Stimulated activated CD4-positive, alpha-beta T cell treated with anti-CD3 and anti-CD28 coated beads, Interleukin-15, amount 100 ng/mL, for 48 hours (primary cell): ENCODE measurements around the gene KCNQ1.

Experiments
- DNase-seq, 2 donors: peaks; one replicate each; pipeline ENCODE4 v3.0.0-alpha.2; 2020; ENCODE audit warnings: low read depth in 2 of 2

KCNQ1 gene

DNA sequence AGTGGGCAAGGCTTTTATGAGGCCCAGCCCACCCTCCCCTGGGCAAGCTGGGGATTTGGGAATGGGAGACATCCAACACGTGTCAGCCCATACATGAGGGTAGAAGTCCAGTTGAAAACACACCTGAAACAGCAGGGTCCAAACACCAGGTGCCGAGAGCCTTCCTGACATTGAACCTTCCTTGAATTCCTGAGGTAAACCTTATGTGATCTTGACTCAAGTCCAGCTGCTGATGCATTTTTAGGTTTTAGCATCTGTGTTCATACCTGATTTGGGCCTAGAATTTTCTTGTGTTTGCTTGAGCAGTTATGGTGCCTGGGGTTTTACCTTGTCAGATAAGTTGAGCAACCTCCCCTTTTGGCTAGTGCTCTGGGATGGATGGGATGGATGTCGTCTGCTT is 374.5 kb downstream of the KCNQ1 start:
- no peak for DNase-seq

DNA sequence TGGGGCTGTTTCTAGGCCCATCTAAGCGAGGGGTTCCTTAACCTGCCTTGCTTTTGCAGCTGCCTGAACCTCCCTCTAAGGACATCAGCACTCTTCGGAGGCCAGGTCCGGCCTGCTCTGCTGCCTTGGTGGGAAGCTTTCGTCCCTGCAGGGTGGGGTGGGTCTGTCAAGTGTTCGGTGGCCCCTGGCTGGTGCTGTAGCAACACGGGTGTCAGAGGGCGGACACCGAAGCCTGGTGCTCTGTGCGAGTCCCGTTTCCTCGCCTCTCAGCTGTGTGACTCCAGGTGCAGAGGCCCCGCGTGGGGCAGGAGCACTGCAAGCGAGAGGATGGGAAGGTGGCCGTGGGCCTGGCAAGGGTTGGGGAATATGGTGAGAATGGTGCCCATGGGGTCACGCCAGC is 376.2 kb downstream of the KCNQ1 start:
- no peak for DNase-seq

DNA sequence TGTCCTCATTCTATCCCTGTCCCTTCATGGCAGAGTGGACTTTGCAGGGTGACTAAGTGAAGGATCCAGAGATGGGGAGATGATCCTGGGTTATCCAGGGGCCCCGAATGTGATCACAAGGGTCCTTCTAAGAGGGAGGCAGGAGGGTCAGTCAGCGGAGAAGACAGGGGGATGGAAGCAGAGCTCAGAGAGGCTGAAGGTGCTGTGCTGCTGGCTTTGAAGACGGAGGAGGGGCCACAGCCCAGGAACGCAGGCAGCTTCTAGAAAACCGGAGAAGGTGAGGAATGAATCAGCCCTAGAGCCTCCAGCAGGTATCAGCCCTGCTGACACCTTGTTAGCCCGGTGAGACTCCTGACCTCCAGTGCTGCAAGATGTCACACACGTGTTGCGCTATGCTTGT is 377.1 kb downstream of the KCNQ1 start:
- DNase-seq = no peak

DNA sequence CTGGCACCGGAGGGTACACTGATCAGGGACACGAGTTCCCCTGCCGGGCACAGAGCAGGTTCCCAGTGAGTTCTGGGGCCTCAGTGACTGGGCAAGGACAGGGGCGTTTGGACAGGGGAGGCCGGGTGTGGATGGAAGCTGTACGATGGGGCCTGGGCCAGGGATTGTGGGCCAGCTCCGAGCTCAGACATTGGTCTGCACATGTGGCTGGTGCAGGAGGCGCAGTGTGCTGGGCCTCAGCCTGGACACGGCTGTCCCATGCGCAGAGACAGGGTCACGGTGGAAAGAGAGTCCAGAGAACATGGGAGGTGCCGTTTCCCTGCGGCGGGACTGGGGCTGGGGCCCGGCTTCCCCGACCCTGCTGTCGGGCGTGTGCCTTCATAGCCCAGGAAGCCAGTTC is 380.0 kb downstream of the KCNQ1 start:
- DNase-seq = no peak

DNA sequence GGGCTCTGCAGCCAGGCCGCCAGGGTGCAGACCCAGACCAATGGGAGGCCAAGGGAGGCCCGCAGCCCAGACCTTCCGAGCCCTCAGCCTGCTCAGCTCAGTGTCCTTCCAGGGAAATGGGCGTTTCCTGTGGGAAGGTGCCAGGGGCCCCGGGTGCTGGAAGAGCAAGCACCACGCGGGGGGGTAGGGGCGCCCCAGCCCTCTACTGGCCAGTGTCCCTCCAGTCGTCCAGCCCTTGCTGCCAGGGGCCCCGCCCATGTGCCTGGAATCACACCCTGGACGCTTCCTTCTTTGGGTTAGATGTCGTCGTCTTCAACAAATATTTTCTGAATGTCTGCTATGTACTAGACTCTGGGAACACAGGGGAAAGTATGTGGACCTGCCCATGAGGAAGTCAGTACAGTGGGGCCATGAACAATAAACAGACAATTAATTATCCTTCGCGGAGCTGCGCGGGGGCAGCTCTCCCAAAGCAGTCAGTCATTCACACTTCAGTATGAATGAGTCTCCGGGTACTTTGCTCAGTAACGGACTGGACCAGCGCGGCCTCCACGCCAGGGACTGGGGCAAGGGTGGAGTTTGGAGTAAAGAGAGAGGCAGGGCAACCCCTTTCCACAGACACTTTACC is 380.6 kb downstream of the KCNQ1 start:
- no peak for DNase-seq

DNA sequence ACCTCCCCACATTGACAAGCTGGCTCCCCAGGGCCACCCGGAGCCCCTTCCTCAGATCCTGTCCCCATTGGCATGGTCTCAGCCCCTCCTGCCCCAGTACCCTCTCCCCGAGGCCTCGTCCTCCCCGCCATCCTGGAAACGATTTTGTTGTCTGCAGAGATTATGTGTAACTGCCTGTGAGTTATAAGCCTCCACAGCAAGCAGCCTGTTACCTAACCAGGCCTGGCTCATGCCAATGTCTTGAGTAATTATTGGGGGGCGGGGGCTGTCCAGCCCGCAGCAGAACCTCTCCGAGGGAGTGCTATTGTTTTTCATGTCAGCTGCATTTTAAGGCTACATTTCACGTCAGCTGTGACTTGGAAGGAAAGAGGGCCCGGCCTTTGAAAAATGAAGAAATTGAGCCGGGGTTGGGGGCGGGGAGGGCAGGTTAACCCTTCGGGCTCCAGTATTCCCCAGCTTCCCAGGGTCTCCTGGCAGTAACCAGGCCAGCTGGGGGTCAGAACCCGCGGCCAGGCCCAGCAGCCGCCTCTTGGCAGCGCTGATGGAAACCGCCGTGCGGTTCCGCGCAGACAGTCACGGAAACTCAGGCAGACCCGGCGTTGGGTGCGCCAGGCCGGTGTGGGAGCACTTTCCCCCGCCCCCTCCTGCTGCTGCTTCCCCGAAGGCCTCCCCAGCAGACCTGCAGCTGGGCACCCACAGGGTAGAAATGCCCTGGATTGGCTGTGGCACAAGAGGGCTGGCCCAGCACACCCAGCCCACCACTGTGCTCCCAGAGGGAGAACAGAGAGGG is 381.3 kb downstream of the KCNQ1 start:
- DNase-seq = no peak

DNA sequence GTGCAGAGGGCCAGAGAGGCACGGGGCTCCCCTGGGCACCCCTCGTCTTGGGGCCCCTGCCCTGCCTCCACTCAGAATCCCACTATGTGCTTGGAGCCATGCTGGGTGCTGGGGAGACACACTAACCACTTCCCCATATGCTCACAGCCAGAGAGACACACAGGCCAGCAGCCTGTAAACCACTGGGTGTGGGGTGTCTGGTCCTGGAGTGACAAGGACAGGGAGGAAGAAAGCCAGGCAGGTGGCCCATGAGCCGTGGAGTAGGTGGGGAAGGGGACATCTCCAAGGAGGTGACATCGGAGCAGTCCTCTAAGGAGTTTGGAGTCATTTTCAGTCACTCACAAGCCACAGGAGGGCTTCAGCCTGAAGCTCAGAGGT is 381.9 kb downstream of the KCNQ1 start:
- DNase-seq = no peak

DNA sequence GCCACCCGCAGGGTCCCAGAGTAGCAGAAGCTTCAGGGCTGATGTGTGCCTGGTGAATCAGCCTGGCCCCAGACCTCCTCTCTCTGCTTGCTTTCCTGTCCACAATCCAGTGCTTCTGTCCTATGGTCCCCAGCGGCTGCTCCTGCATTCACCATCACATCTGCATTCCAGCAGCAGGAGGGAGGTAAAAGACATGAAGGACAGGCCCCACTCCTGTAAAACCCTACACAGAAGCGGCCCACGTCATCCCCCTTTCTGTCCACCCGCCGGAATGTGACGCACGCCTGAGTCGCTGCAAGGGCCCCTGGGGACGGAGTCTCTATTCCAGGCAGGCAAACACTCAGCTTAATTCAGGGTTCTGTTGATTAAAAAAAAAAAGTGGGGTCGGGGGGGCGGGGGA is 382.4 kb downstream of the KCNQ1 start:
- no peak for DNase-seq

DNA sequence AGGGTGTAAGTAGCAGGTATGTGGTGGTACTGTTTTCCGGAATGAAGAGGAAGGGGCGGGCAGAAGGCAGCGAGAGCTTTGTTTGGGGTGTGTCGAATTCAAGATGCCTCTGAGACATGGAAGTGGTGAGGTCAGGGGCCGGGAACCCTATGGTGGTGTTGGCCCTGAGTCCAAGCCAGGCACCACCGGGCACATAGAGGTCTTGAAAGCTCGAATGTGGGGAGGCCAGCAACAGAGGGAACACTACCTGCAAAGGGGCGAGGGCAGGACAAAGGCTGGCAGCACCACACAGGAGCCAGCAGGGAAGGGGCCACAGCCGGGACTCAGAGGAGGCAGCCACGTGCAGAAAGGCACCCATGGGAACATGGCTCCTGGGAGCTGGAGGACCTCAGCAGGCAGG is 383.0 kb downstream of the KCNQ1 start:
- DNase-seq = no peak

DNA sequence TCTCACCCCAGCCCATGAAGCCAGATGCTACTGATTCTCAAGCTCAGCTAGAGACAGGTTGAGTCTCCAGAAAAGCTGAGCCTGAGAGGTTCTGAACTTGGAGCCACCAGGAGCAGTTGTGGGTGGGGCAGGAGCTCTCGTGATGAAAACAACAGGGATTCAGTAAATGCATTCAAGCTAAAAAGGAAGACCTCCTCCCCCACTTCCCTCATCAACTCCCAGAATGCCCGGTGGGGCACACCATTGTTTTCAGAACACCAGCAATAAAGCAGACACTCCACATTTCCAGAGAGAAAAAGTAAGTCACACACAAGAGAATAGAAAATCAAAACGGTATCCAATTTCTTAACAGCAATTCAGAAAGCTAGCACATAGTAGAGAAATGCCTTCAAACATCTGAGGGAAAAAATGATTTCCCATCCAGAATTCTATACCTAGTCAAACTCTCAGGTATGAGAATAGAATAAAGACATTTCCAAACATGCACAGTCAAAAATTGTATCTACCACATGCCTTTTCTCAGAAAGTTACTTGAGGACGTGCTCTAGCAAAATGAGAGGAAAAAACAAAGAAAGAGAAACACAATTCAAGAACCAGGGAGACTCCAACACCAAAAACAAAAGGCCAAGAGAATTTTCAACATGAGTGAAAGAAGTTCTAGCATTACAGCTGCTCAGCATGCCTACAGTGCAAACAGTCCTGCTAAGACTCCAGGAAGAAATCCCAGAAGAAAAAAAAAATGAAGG is 383.9 kb downstream of the KCNQ1 start:
- no peak for DNase-seq

DNA sequence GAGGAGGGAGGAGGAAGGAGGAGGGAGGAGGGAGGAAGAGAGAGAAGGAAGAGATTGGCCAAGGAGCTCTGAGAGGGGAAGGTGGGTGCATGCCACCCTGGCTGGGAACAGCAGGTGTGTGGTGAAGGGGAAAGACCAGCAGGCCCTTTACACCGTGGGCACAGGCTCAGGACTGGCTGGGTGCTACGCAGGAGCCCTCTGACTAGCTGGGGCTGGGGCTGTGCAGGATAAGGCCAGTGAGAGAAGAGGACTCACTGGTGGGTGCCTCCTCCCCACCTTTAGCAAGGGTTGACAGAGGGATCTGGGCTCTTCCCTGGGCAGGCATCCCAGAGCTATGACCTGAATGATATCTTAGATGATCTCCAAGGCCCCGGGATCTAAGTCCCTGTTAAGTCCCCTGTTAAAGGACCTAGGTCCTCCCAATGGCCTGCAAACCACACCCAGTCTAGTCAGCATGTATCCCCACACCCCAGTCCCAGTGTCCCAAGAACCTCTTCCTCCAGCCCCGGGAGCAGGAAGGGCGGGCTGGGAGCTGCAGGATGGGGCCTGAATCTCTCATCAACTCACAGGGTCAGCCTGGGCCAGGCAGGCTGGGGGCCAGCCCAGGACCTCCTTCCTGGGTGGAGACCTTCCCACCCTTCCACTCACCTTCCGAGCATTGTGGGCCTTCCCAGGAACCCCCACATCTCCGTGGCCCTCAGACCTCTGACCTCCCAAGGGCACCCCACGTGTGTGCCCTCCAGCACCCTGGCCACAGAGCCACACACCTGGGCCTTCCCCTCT is 385.4 kb downstream of the KCNQ1 start:
- no peak for DNase-seq

DNA sequence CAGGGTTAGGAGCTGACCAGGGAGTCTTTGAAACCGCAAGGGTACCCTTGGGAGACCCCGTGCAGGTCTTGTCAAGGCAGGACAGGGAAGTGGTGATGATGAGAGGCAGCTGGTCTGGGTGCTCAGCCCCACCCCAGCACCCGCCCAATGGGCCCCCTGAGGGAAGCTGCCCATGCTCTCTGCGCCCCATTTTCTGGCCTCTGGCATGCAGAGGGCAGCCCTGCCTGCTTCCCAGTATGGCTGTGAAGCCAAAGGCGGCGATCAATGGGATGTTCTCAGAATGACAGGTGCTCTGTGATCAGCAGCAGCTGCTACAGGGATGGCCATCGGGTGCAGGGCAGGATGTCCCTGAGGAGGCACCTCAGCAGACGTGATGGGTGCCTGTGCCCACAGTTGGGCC is 386.1 kb downstream of the KCNQ1 start:
- no peak for DNase-seq

DNA sequence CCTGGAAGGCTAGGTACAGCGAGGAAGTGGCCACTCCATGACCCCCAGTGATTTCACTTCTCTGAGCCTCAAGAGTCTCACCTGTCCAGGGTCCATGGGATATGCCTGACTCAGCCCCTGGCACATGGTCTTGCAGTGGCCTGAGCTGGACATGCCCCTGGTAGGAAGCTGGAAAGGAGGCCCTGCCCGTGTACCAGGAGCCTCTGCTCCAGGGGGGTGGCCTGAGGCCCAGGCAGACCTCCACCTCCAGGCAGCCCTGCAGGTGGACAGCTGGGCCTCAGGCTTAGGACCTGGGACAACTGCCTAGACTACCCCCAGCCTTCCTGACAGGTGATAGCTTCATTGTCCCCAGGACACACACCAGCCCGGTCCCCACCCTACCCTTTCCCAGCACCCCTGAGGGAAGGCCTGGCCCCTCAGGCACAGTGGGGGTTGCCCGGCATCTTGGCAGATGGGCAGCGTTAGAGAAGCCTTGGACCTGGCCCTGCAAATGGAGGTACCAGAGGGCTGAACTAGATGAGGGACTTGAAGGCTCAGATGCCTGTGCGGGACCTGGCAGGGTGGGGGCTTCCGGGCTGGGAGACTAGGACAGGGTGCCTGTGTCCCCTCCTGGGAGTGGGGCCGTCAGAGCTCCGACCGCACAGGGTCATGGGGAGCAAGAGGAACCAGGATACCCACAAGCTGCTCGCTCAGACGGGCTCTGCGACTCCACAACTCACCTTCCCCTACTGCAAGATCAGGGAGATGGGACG is 387.1 kb downstream of the KCNQ1 start:
- no peak for DNase-seq

DNA sequence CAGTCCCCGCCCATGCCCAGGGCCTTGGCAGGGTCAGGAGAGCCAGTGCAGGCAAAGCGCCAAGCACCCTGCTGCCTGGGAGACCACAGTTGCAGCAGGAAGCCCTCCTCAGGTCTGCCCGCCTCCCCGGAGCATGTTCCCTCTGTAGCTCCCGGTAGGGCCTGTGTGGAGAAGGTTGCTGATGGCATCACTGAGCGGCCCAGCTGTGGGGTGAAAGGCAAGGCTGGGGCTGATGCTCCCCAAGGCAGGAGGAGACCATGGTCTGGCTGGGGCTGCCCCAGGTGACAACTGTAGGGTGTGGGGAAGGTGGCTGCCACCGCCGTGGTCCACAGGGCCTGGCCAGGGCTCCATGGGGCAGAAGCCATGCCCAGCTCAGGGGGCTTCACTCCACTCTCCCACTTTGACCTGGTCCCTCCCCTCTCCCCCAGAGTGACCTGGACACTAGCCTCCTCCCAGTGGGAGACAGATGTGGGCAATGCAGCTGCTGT is 387.8 kb downstream of the KCNQ1 start:
- DNase-seq = no peak

DNA sequence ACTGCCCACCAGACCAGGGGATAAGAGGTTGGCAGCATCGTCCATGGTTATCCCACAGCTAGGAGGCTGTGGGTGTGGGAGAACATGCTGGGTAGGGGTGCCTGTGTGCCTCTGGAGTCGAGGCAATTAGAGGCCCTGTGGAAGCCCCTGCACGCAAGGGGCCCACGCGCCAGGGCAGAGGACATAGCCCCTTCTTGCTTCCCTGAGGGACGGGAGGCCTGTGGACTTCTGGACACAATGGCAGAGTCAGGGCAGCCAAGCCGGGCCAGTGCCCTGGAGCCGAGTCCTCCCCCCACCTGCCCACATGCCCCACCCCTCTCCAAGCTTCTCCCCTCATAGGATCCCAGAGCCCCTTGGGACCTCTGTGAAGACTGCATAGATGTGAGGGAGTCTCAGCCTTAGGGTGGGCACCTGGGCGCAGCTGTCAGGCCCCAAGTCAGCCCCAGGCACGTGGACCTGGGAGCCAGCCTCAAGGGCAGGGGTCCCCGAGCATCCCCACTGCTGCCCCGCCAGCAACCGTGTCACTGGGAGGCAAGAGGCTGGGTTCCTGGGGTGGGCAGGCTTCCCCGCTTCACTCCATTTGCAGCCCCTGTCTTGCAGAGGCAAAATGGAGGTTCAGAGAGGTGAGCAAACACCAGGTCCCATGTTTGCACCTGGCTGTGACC is 388.4 kb downstream of the KCNQ1 start:
- no peak for DNase-seq

DNA sequence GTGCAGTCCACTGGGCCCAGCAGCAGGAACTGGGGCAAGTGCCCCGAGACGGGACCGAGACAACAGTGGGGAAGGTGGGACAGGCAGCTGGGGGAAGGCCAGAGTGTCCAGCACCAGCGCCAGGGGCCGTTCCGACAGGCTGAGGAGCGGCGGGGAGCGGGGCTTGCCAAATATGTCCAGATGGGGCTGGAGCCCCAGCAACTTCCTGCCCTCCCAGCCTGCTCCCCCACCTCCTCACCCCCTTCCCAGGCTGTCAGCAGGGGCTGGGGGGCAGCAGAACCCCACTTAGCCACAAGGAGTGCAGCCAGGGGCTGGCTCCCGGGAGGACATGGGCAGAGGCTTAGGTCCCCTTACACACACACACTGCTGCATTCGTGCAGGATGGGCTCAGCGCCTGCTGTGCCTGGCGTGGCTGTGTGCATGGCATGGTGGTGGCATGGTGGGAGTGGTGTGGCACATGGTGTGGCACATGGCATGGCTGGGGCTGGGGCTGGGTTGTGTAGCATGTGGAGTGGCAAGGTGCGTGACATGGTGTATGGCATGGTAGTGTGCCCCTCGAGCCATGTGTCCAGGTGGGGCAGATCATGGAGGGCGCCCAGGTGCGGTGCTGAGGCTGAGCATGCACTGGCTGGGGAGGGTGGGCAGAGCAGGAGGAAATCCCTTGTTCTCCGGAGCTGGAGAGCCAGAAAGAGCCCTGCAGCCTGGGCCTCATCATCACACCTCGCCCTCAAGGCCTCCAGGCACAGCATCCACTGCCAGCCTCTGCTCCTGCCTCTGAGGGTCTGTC is 389.1 kb downstream of the KCNQ1 start:
- no peak for DNase-seq

DNA sequence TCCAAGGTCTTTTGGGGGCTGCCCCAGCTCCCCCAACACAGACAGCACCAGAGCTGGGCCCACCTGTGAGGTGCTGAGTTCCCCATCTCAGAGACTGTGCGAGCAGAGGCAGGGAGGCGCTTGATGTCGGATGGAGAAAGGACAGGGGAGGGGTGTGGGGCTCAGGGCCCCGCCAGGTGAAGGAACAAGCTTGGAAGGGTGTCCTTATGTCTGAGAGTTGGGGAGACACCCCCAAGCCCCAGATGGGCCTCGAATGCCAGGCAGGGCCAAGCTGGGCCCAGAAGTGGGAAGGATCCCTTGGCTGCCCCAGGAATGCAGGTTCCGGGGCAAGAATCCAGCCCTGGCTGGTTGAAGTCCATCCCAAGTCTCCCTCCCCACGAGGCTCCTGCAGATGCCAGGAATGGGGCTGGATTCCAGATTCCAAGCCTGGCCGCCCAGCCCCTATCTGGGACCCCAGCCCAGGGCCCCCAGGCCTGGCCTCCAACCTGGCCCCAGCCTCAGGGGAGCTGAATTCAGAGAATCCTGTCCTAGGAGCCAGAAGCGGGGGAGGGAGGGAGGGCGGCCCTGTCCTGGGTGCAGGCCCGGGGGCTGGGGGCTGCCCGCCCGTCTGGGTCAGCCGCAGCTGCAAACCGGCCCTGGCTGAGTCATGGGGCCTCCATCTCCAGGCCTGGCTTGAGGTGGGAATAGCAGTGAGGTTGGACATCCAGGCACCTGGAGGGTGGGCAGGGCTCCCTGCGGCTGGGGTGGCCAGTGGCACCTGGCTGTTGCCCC is 389.9 kb downstream of the KCNQ1 start:
- DNase-seq = no peak

DNA sequence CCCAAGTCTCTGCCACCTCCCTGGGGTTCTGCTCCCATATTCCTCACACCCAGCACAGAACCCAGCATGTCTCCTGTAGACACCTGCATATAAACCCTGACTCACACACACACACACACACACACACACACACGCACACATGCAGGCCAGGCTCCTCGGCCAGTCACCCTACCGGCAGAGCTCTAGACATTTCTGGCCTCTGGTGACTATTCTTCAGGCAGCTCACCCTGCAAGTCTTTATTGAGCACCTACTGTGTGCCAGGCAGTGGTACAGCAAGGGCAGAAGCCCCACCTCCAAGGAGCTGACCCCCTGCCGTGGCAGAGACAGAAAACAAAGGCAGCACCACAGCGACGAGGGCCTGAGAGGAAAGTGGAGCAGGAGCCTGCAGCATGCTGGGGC is 390.5 kb downstream of the KCNQ1 start:
- no peak for DNase-seq

DNA sequence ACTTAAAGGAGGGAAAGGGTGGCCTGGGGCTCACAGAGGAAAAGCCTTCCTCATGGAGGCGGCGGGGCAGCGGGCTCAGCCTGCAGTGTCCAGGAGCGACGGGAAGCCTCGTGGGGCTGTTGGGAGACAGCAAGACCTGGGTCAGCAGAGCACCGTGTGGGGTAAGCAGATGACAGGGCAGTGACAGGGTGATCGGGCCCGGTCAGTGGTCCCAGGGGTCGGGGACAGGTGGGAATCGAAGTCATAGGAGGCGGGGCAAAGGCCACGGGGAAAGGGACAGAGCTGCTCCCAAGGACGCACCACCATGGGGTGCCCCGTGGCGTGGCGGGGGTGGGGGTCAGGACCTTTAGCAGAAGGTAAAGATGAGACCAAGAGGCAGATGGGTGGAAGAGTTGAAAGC is 390.9 kb downstream of the KCNQ1 start:
- no peak for DNase-seq
